ENCODE results near the gene JUNB.
A peak's percentile ranks its signal among the peaks of the same experiment; 100 is the strongest.

JUNB gene

GRCh38 chr19:12801466-12802266, 10.4 kb downstream of the JUNB start, which contains the start of the genes PRDX2 and THSD8 (continued):
- TF ChIP-seq CTCF (tag by site-specific recombination; IDR thresholded peaks at IDR 0.05) (0 out of 2 replicates have a peak, but pooled peaks have one; percentile 70), ZNF132 (tag by site-specific recombination; IDR thresholded peaks at IDR 0.05; ENCODE audit: borderline replicate concordance) (no peak), ZBTB44 (tag by site-specific recombination; IDR thresholded peaks at IDR 0.05) (peak; percentile 63; the same call in 1 of the 2 replicates), PRDM6 (tag by site-specific recombination; IDR thresholded peaks at IDR 0.05) (no peak), ZNF610 (tag by site-specific recombination; IDR thresholded peaks at IDR 0.05; ENCODE audit: borderline replicate concordance) (peak; percentile 45; the same call in 1 of the 2 replicates), ZNF138 (tag by site-specific recombination; IDR thresholded peaks at IDR 0.05; ENCODE audit: borderline replicate concordance) (no peak), ZNF692 (tag by site-specific recombination; IDR thresholded peaks at IDR 0.05) (peak; percentile 98), ZNF777 (tag by site-specific recombination; IDR thresholded peaks at IDR 0.05; ENCODE audit: borderline replicate concordance) (peak; percentile 45; the same call in 1 of the 2 replicates), ZNF830 (tag by site-specific recombination; IDR thresholded peaks at IDR 0.05; ENCODE audit: low read depth) (no peak), ZNF473 (tag by site-specific recombination; IDR thresholded peaks at IDR 0.05) (no peak), ZNF704 (tag by site-specific recombination; IDR thresholded peaks at IDR 0.05) (no peak), ZNF510 (tag by site-specific recombination; IDR thresholded peaks at IDR 0.05; ENCODE audit: insufficient replicate concordance) (no peak), HOXA7 (CRISPR knock-in tag; IDR thresholded peaks at IDR 0.05; ENCODE audit: borderline replicate concordance) (no peak), ZNF654 (tag by site-specific recombination; IDR thresholded peaks at IDR 0.05; ENCODE audit: low read depth) (no peak), YY1 (tag by site-specific recombination; IDR thresholded peaks at IDR 0.05) (peak; percentile 66), ZNF350 (tag by site-specific recombination; IDR thresholded peaks at IDR 0.05) (no peak), ZNF639 (tag by site-specific recombination; IDR thresholded peaks at IDR 0.05) (no peak), KLF7 (tag by site-specific recombination; IDR thresholded peaks at IDR 0.05; ENCODE audit: borderline replicate concordance) (no peak), ZNF266 (tag by site-specific recombination; IDR thresholded peaks at IDR 0.05; ENCODE audit: low read depth) (no peak), ZNF114 (tag by site-specific recombination; IDR thresholded peaks at IDR 0.05) (no peak), ZBTB48 (tag by site-specific recombination; IDR thresholded peaks at IDR 0.05) (peak; percentile 87), ZNF530 (tag by site-specific recombination; IDR thresholded peaks at IDR 0.05; ENCODE audit: low read depth) (no peak), ZNF2 (tag by site-specific recombination; IDR thresholded peaks at IDR 0.05) (peak; percentile 93), TCF7L2 (IDR thresholded peaks at IDR 0.05; ENCODE audit: borderline replicate concordance, low read depth, low read length) (0 out of 2 replicates have a peak, but pooled peaks have one; percentile 20), ZNF175 (tag by site-specific recombination; IDR thresholded peaks at IDR 0.05) (no peak), REST (tag by site-specific recombination; IDR thresholded peaks at IDR 0.05) (peak; percentile 31; the same call in 1 of the 2 replicates)

Measured in HEK293 (cell line).